ENCODE measurements around the gene LRRC10B.
A peak's percentile ranks its signal among the peaks of the same experiment; 100 is the strongest.

Gene LRRC10B

GRCh38 chr11:61510166-61510919 is 1.8 kb downstream of the LRRC10B start:
- no peak overlapping the region for H3K4me3 ChIP-seq (ENCODE audit: low read depth, low read length)

GRCh38 chr11:61510974-61511373 is 2.4 kb downstream of the LRRC10B start:
- H3K27me3 ChIP-seq (ENCODE audit: insufficient read depth, low read length): peaks cover 22% of the 10 kb centered on the region
- H3K27ac ChIP-seq (ENCODE audit: low read depth, low read length): no peak overlapping the region
- H3K4me1 ChIP-seq (ENCODE audit: control insufficient read depth, insufficient read depth, low read length, unreplicated experiment): no peaks in the 10 kb centered on the region
- no peaks in the 10 kb centered on the region for H3K79me2 ChIP-seq (ENCODE audit: control insufficient read depth, insufficient read depth, low read length, unreplicated experiment)
- H2AFZ ChIP-seq (ENCODE audit: low read length, unreplicated experiment): no peak overlapping the region
- H3K36me3 ChIP-seq (ENCODE audit: insufficient read depth, low read length): no peaks in the 10 kb centered on the region
- no peak overlapping the region for H3K4me3 ChIP-seq (ENCODE audit: low read depth, low read length)

More at GRCh38 chr11:61510166-61510919, 1.8 kb downstream of the LRRC10B start:
- Histone ChIP-seq H3K79me2 (ENCODE audit: control insufficient read depth, insufficient read depth, low read length, unreplicated experiment) (no peaks in the 10 kb centered on the region), H3K36me3 (ENCODE audit: insufficient read depth, low read length) (no peaks in the 10 kb centered on the region), H3K27me3 (ENCODE audit: insufficient read depth, low read length) (peaks cover 22% of the 10 kb centered on the region), H2AFZ (ENCODE audit: low read length, unreplicated experiment) (no peak overlapping the region), H3K27ac (ENCODE audit: low read depth, low read length) (no peak overlapping the region), H3K4me1 (ENCODE audit: control insufficient read depth, insufficient read depth, low read length, unreplicated experiment) (no peaks in the 10 kb centered on the region)

- Histone ChIP-seq H2AFZ (ENCODE audit: low read length, unreplicated experiment) (no peak overlapping the region), H3K4me1 (ENCODE audit: control insufficient read depth, insufficient read depth, low read length, unreplicated experiment) (no peaks in the 10 kb centered on the region), H3K36me3 (ENCODE audit: insufficient read depth, low read length) (no peaks in the 10 kb centered on the region), H3K27me3 (ENCODE audit: insufficient read depth, low read length) (peaks cover 20% of the 10 kb centered on the region), H3K79me2 (ENCODE audit: control insufficient read depth, insufficient read depth, low read length, unreplicated experiment) (no peaks in the 10 kb centered on the region), H3K27ac (ENCODE audit: low read depth, low read length) (no peak overlapping the region), H3K4me3 (ENCODE audit: low read depth, low read length) (no peak overlapping the region)
Observed at GRCh38 chr11:61511383-61511782, 2.8 kb downstream of the LRRC10B start.

- Histone ChIP-seq H3K4me3 (ENCODE audit: low read depth, low read length) (no peak overlapping the region), H2AFZ (ENCODE audit: low read length, unreplicated experiment) (no peak overlapping the region), H3K27me3 (ENCODE audit: insufficient read depth, low read length) (peaks cover 11% of the 10 kb centered on the region), H3K36me3 (ENCODE audit: insufficient read depth, low read length) (no peaks in the 10 kb centered on the region), H3K4me1 (ENCODE audit: control insufficient read depth, insufficient read depth, low read length, unreplicated experiment) (peaks cover 5% of the 10 kb centered on the region), H3K27ac (ENCODE audit: low read depth, low read length) (no peak overlapping the region), H3K79me2 (ENCODE audit: control insufficient read depth, insufficient read depth, low read length, unreplicated experiment) (no peaks in the 10 kb centered on the region)
Observed at GRCh38 chr11:61512435-61512834, 3.9 kb downstream of the LRRC10B start.

GRCh38 chr11:61513143-61513765 is 4.7 kb downstream of the LRRC10B start:
- peaks cover 5% of the 10 kb centered on the region for H3K4me1 ChIP-seq (ENCODE audit: control insufficient read depth, insufficient read depth, low read length, unreplicated experiment)
- no peak overlapping the region for H2AFZ ChIP-seq (ENCODE audit: low read length, unreplicated experiment)
- H3K4me3 ChIP-seq (ENCODE audit: low read depth, low read length): no peak overlapping the region
- H3K27ac ChIP-seq (ENCODE audit: low read depth, low read length): no peak overlapping the region
- H3K36me3 ChIP-seq (ENCODE audit: insufficient read depth, low read length): no peaks in the 10 kb centered on the region
- peaks cover 3% of the 10 kb centered on the region for H3K27me3 ChIP-seq (ENCODE audit: insufficient read depth, low read length)
- H3K79me2 ChIP-seq (ENCODE audit: control insufficient read depth, insufficient read depth, low read length, unreplicated experiment): no peaks in the 10 kb centered on the region

GRCh38 chr11:61514050-61514917 is 5.7 kb downstream of the LRRC10B start:
- Histone ChIP-seq H3K36me3 (ENCODE audit: insufficient read depth, low read length) (no peaks in the 10 kb centered on the region), H3K79me2 (ENCODE audit: control insufficient read depth, insufficient read depth, low read length, unreplicated experiment) (no peaks in the 10 kb centered on the region), H3K27me3 (ENCODE audit: insufficient read depth, low read length) (no peaks in the 10 kb centered on the region), H3K4me1 (ENCODE audit: control insufficient read depth, insufficient read depth, low read length, unreplicated experiment) (peaks cover 5% of the 10 kb centered on the region), H2AFZ (ENCODE audit: low read length, unreplicated experiment) (no peak overlapping the region), H3K27ac (ENCODE audit: low read depth, low read length) (no peak overlapping the region), H3K4me3 (ENCODE audit: low read depth, low read length) (no peak overlapping the region)

GRCh38 chr11:61515686-61516085 is 7.1 kb downstream of the LRRC10B start:
- Histone ChIP-seq H2AFZ (ENCODE audit: low read length, unreplicated experiment) (no peak overlapping the region), H3K27ac (ENCODE audit: low read depth, low read length) (no peak overlapping the region), H3K36me3 (ENCODE audit: insufficient read depth, low read length) (no peaks in the 10 kb centered on the region), H3K4me1 (ENCODE audit: control insufficient read depth, insufficient read depth, low read length, unreplicated experiment) (peaks cover 5% of the 10 kb centered on the region), H3K4me3 (ENCODE audit: low read depth, low read length) (no peak overlapping the region), H3K27me3 (ENCODE audit: insufficient read depth, low read length) (no peaks in the 10 kb centered on the region), H3K79me2 (ENCODE audit: control insufficient read depth, insufficient read depth, low read length, unreplicated experiment) (no peaks in the 10 kb centered on the region)

- no peak overlapping the region for H3K27ac ChIP-seq (ENCODE audit: low read depth, low read length)
- no peaks in the 10 kb centered on the region for H3K36me3 ChIP-seq (ENCODE audit: insufficient read depth, low read length)
- no peaks in the 10 kb centered on the region for H3K27me3 ChIP-seq (ENCODE audit: insufficient read depth, low read length)
- no peak overlapping the region for H3K4me3 ChIP-seq (ENCODE audit: low read depth, low read length)
- peaks cover 5% of the 10 kb centered on the region for H3K4me1 ChIP-seq (ENCODE audit: control insufficient read depth, insufficient read depth, low read length, unreplicated experiment)
- no peak overlapping the region for H2AFZ ChIP-seq (ENCODE audit: low read length, unreplicated experiment)
- H3K79me2 ChIP-seq (ENCODE audit: control insufficient read depth, insufficient read depth, low read length, unreplicated experiment): no peaks in the 10 kb centered on the region
Observed at GRCh38 chr11:61516191-61516590, 7.6 kb downstream of the LRRC10B start.

- Histone ChIP-seq H3K27ac (ENCODE audit: low read depth, low read length) (no peak overlapping the region), H3K4me3 (ENCODE audit: low read depth, low read length) (peak overlapping the region; percentile 35; the same call in 1 of the 2 replicates), H3K27me3 (ENCODE audit: insufficient read depth, low read length) (no peaks in the 10 kb centered on the region)
Observed at GRCh38 chr11:61516675-61517572, 8.4 kb downstream of the LRRC10B start.

More at GRCh38 chr11:61516675-61517572, 8.4 kb downstream of the LRRC10B start:
- Histone ChIP-seq H2AFZ (ENCODE audit: low read length, unreplicated experiment) (no peak overlapping the region), H3K4me1 (ENCODE audit: control insufficient read depth, insufficient read depth, low read length, unreplicated experiment) (peaks cover 5% of the 10 kb centered on the region), H3K79me2 (ENCODE audit: control insufficient read depth, insufficient read depth, low read length, unreplicated experiment) (no peaks in the 10 kb centered on the region), H3K36me3 (ENCODE audit: insufficient read depth, low read length) (no peaks in the 10 kb centered on the region)
